GM18873 (cell line): ENCODE results near the gene SLC39A11.
"Not testable (repeated sequence)": the region's sequence is repeated elsewhere in the genome, so short reads cannot be mapped to it uniquely, and the experiment has no call there.

Source experiments
- ATAC-seq: cut with Tn5 transposase; IDR thresholded peaks from one replicate; pipeline ENCODE4 v1.9.1; 2021; ENCODE audit warnings: mild to moderate bottlenecking, moderate library complexity, moderate number of reproducible peaks; ENCODE audit not compliant: unreplicated experiment, low FRiP score

SLC39A11 gene

DNA sequence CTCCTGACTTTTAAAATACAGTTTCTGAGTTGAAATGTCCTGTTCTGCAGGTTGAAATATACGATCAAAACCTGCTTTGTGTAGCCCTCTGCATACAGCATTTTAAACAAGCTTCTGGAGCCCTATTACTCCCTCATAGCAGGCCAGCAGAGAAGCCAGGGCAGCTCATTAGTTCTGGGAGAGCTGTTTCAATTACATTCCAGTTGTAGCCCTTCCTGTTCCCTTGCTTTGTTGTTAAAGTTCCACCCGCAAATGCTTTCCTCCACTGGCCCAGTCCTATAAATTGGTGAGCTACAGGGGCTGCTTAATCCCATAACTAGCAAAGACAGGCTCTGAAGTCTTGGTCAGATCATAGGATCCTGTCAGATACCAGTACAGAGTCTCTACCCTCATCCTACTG, 162.5 kb downstream of the SLC39A11 start:
- no peak for ATAC-seq

DNA sequence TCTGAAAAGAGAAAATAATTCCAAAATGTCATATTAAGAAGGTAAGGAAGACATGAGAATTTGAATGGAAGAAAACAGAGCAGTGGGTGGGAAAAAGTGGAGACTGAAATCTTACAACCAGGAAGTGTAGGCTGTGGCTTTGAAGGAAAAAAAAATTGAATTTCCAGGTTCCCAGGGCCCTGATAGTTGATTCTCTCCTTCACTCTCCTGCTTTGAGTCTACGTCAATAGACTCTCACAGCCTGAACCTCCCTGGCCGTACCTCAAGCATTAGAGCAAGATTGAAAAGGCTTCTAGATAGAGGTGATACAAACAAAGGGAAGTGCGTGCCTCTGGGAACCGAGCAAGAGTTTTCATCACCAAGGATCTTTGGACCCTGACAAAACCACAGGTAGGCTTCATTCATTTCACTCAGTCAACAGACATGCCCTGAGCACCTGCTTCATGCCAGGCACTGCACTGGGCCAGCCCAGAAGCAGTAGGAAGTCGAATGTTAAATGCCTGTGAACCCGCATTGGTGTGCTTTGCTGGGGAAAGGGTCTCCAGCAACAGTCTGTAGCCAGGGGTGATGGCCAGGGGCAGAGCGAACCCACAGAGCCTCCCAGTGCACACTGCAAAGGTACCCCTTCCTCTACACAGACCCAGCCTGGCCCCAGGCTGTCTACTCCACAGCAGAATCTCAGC, 163.9 kb downstream of the SLC39A11 start:
- no peak for ATAC-seq

DNA sequence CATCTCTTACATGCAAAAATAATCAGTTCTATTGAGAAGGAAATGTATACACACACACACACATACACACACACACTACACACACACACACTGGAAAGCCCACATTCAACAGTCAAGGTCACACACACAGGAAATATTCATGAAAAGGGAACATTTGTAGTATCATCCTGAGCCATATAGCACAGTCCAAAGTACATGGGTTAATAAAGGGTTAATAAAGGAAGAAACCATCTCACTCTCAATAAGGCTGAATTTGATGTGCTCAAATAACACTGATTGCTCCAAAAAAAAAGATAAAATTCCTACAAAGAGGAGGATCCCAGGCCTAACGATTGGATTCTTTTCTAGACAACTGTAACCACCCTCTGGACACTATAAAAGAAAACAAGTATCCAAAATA, 164.7 kb downstream of the SLC39A11 start:
- ATAC-seq, result no peak

DNA sequence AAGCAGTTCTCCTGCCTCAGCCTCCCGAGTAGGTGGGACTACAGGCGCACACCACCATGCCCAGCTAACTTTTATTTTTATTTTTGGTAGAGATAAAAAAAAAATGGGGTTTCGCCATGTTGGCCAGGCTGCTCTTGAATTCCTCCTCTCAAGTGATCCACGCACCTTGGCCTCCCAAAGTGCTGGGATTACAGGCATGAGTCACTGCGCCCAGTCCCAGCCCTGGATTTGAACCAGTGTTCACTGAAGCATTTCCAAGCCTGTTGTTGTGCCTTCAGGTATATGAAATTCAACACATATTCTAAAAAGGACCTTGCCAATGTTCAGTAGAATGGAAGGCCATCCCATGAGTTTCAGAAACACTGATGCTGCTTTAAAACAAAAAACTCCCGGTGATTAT, 165.3 kb downstream of the SLC39A11 start:
- ATAC-seq, result no peak

- ATAC-seq, result no peak
Observed at GRCh38 chr17:72926171-72926570, 166.3 kb downstream of the SLC39A11 start.

GRCh38 chr17:72924196-72924595, 168.3 kb downstream of the SLC39A11 start:
- ATAC-seq, result no peak

- ATAC-seq, result no peak
Observed at GRCh38 chr17:72922219-72922618, 170.3 kb downstream of the SLC39A11 start.

- ATAC-seq, result no peak
Observed at GRCh38 chr17:72921347-72922054, 171.0 kb downstream of the SLC39A11 start.

DNA sequence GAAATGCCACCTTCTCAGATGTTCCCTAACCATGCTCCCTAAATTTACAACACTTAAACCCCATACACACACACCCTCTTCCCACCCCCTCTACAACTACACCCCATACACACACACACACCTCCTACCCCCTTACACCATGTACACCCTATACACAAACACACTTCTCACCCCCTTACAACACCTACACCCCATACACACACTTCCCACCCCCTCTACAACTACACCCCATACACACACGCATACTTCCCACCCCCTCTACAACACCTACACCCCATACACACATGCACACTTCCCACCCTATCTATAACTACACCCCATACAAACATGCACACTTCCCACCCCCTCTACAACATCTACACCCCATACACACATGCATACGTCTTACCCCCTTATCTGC, 172.0 kb downstream of the SLC39A11 start:
- no peak for ATAC-seq

- no peak for ATAC-seq
Observed at GRCh38 chr17:72916991-72917390, 175.5 kb downstream of the SLC39A11 start.

GRCh38 chr17:72915625-72916081, 176.8 kb downstream of the SLC39A11 start:
- no peak for ATAC-seq

GRCh38 chr17:72913142-72913682, 179.3 kb downstream of the SLC39A11 start:
- no peak for ATAC-seq

DNA sequence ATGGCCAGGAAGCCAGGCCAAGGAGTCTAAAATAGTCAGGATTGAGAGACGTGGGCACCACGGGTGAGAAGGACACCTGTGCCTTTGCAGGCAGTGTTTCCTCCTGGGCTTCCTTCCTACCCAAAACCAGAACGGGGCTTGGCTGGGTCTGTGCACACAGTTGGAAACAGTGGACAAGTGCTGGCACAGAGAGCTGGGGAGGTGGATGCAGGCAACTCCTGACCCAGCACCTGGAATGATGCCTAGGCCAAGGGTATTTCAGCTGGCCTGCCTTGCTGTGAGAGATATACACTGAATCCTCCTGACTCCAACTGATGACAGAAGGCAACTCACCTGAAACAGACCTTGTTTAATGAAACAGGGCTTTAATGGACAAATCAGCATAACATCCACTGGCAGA, 186.2 kb downstream of the SLC39A11 start:
- ATAC-seq, result no peak

DNA sequence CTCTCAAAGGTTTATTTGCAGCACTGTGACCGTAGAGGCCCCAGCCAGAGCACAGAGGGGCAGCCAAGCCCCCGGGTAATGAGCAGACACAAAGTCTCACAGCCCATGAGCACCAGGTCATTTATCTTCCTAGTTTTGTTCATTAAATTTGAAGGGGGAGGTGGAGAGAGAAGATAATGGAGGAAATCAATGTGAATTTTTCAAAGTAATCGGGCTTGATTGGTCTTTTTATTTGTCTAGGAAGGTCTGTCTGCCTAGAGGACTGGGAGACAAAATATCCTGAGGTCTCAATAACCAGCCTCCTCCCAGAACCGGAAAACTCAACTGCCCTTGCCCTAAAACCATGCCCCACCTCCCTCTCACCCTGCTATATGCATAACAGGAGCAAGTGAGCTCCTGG, 189.0 kb downstream of the SLC39A11 start:
- ATAC-seq, result no peak

GRCh38 chr17:72901657-72902056, 190.8 kb downstream of the SLC39A11 start:
- no peak for ATAC-seq

GRCh38 chr17:72901083-72901482, 191.4 kb downstream of the SLC39A11 start:
- no peak for ATAC-seq

DNA sequence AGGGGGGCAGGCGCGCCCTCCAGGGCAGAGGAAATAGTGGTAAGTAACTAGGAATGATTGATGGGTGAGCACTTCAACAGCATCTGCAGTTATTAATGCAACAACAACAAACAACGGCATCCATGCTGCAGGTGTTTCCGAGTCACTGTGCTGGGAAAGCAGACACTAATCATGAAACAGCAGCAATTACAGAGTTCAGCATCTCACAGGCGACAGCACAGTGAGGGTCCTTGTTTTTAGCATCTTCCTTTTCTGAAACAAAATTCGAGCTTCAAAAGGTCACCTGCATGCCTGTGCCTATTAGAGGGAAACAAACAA, 191.9 kb downstream of the SLC39A11 start:
- no peak for ATAC-seq

DNA sequence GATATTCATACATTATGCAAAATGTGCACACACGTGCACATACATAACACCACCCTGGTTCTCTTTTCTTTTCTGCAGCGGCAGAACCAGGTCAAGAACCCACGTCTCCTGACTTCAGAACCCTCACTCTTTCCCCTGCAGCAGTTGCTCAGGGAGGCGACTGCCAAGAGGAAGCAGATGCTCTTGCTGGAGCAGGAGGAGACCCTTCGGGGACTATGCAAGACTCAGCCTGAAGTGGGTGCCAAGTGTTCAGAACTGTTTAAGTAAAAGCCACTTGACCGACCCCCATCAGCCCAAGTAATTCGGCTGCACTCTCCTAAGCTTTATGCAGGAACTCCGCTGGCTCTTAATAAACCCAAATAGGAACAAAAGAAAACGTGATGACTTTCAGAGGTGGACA, 193.8 kb downstream of the SLC39A11 start:
- no peak for ATAC-seq

GRCh38 chr17:72896288-72896687, 196.2 kb downstream of the SLC39A11 start:
- not testable (repeated sequence) for ATAC-seq

DNA sequence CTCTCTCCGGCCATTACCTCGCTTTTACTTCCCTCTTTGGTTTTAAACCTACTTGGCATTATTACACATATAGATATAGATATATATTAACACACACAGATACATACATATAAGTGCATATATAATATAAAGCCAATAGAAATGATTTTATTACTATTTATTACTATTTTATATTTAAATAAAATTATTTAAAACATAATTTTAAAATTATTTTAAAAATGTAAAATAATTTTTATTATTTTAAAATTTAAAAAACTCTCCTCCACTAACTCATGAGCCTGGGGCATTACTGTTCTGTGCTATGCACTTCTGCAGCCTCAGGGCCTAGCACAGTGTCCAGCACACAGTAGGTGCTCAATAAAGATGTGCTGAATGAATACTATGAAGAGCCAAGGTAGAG, 200.9 kb downstream of the SLC39A11 start:
- ATAC-seq, result no peak

DNA sequence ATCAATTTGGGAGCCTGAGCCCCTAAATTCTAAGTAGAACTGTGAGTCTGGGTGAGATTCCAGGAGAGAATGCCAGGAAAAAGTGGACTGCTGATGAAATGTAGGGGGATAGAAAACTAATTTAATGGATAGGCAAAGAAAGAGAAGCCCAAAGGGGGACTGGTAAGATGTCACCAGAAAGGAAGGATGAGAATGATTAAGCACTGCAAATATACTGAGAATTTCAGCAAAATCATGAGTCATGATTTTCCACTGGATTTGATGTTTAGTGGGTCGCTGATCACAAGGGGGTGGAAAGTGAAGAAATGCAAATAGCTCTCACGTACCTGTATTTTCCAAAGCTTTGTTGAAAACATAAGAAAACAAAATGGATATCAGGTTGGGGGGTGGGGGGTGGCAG, 201.8 kb downstream of the SLC39A11 start:
- ATAC-seq, result no peak

DNA sequence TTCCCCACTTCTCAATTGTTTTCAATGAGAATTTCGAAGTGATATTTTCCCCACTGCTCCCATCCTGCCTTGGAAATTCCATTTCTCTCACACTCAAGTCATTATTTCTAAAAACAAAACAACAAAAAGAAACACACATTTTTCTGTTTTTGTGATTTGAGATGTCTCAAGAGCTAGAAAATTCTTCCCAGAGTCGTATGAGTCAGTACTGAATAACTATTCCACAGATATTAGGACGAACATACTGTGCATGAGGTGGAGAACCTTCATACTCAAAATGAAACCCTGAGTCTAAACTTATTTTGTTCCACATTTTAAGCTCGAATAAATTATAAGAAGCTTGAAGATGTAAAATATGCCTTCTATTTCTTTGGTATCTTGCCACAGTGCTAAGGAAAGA, 204.6 kb downstream of the SLC39A11 start:
- no peak for ATAC-seq
